HG02870 (cell line): ENCODE results near the gene MTHFR.

Experiments used
- ATAC-seq: cut with Tn5 transposase; IDR thresholded peaks from one replicate; pipeline ENCODE4 v1.9.1; 2021; ENCODE audit warnings: mild to moderate bottlenecking, moderate library complexity; ENCODE audit not compliant: unreplicated experiment

Gene MTHFR

GRCh38 chr1:11736746-11737639, 68.8 kb downstream of the MTHFR start:
- ATAC-seq: no peak

GRCh38 chr1:11735854-11736745, 69.7 kb downstream of the MTHFR start, which contains the start of gene AGTRAP:
AGTRAP (plus strand) TSS chr1:11736136; CDS start chr1:11736209, 73 bp downstream.
- ATAC-seq: no peak
